Measurements from ENCODE around the gene KCTD19. TPM values are rescaled to one million over a fixed set of nuclear protein-coding genes. Genes with fewer than 3 reads are reported as not detected.
A peak's percentile ranks its signal among the peaks of the same experiment; 100 is the strongest.

The KCTD19 gene
- total RNA-seq, 2 experiments from 2014 or later, result 1.2 to 2.5 TPM

DNA sequence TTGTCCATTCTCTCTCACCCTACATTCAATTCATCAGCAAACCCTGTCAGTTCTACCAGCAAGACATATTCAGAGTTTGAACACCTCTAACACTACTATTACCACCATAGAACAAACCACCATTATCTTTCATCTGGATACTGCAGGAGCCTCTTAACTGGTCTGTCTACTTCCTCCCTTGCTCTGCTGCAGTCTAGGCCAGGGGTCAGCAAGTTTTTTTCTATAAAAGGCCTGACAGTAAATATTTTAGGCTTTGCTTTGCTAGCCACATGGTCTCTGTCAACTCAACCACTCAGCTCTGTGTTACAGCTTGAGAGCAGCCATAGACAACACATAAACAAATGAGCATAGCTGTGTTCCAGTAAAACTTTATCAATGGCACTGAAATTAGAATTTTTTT lies 13.8 kb downstream of the KCTD19 start:
- POLR2A ChIA-PET, result interaction anchor here (0.6 to 1.0 kb wide), 3 partner anchors 13 to 64 kb away, joined by 3 to 4 read pairs (median 4); partner anchors contain the start of genes KCTD19 and LRRC36
- Mint-ChIP-seq H3K27me3 (no peaks in the 10 kb centered on the region), H3K36me3 (no peaks in the 10 kb centered on the region), H3K9me3 (no peaks in the 10 kb centered on the region), H3K27ac (peak overlapping the region; percentile 95), H3K4me3 (no peak overlapping the region), H3K4me1 (ENCODE audit: low read depth) (peaks cover 41% of the 10 kb centered on the region)
- CTCF ChIA-PET, result interaction anchor here (0.8 to 2.1 kb wide), 4 partner anchors 14 to 168 kb away, joined by 3 to 6 read pairs (median 3); partner anchors contain the start of genes ATP6V0D1, KCTD19, LRRC36 and PLEKHG4
- intact Hi-C loops (cut with micrococcal nuclease), result loop anchor here (1.0 kb wide), 1 partner anchor 328 kb away; no protein-coding TSS in a partner anchor
- DNase-seq, result no peak

- POLR2A ChIA-PET, result interaction anchor here (0.6 to 1.1 kb wide), 4 partner anchors 29 to 169 kb away, joined by 3 to 4 read pairs (median 3); partner anchors contain the start of gene ATP6V0D1
- DNase-seq, result peak; percentile 95
- Mint-ChIP-seq H3K9me3 (no peaks in the 10 kb centered on the region), H3K36me3 (no peaks in the 10 kb centered on the region), H3K4me1 (ENCODE audit: low read depth) (peaks cover 41% of the 10 kb centered on the region), H3K4me3 (peak overlapping the region; percentile 20), H3K27ac (peak overlapping the region; percentile 95), H3K27me3 (no peaks in the 10 kb centered on the region)
- CTCF ChIA-PET, result interaction anchor here (0.7 to 2.1 kb wide), 4 partner anchors 15 to 35 kb away, joined by 3 to 6 read pairs (median 3); partner anchors contain the start of gene PLEKHG4
- intact Hi-C loops (cut with micrococcal nuclease), result loop anchor here (1.0 to 2.0 kb wide), 6 partner anchors 33 to 439 kb away; partner anchors contain the start of genes FBXL8, PLEKHG4 and TRADD
Observed at GRCh38 chr16:67311607-67312488, 14.7 kb downstream of the KCTD19 start.

DNA sequence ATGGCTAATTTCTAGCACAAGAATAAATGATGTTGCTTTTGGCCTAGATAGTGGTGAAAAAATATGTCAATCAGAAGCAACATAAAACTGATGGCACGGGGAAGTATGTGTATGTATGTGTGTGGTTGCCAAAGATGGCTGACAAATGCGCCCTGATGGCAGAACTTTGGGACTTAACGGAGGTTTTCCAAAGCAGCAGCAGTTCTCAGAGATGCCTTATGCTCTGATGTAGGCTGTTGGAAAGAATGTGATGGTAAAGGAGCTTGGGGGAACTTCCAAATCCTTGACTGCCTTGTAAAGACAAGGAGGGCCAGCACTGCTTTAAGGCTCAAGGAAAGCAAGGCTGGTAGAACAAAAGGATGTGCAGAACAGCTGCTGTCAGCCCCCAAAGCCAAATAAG lies 16.0 kb downstream of the KCTD19 start:
- H3K9me3 Mint-ChIP-seq, result no peaks in the 10 kb centered on the region
- CTCF ChIA-PET, result interaction anchor here (1.2 kb wide), 1 partner anchor 32 kb away, joined by 4 read pairs; the partner anchor contains the start of gene PLEKHG4
- intact Hi-C loops (cut with micrococcal nuclease), result loop anchor here (2.0 kb wide), 1 partner anchor 256 kb away; no protein-coding TSS in a partner anchor
- no peak overlapping the region for H3K4me3 Mint-ChIP-seq
- no peaks in the 10 kb centered on the region for H3K36me3 Mint-ChIP-seq
- POLR2A ChIA-PET, result interaction anchor here (1.1 kb wide), 1 partner anchor 28 kb away, joined by 3 read pairs; no protein-coding TSS in a partner anchor
- no peaks in the 10 kb centered on the region for H3K27me3 Mint-ChIP-seq
- peaks cover 41% of the 10 kb centered on the region for H3K4me1 Mint-ChIP-seq (ENCODE audit: low read depth)
- no peak for DNase-seq
- H3K27ac Mint-ChIP-seq, result peak overlapping the region; percentile 95

DNA sequence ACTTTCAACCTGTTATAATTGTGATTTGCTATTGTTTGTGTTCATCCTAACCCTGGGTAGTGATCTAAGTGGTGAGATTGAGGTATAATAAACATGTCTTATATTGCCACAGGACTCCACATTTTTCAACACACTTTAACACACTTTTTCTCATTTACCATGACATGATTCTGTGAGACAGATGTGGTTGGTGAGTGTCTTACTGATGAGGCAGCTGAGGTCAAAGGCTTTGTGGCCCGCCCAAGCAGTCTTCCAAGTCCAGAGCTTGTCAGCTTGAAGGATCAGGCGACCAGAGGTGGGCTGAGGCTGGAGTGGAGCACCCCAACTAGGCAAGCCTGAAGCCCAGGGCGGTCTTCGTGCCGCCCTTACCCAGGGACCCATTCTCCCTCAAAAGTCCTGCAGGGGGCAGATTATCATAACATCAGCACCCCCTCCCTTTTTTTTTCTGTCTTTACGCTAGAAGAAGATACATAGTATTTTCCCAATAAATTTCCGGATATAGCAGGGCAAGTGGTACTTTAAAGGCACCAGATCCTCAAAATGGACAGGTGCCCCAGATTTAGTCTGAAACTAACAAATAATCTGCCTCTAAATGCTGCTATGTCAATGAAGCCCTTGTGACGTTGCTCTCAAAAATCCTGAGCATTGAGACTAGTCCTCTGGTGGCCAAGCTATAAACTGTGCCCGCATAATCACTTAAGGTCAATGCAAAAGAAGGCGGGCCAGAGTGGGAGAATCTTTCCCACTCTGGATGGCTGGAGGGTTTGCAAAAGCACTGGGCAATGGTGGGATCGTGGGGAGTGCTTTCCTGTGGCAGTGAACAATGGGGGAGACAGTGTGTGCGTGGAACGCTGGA lies 21.1 kb downstream of the KCTD19 start:
- no peaks in the 10 kb centered on the region for H3K9me3 Mint-ChIP-seq
- intact Hi-C loops (cut with micrococcal nuclease), result no loop called here
- H3K4me3 Mint-ChIP-seq, result no peak overlapping the region
- no peak overlapping the region for H3K27ac Mint-ChIP-seq
- POLR2A ChIA-PET, result no interaction called here
- no peaks in the 10 kb centered on the region for H3K27me3 Mint-ChIP-seq
- H3K4me1 Mint-ChIP-seq (ENCODE audit: low read depth), result peaks cover 13% of the 10 kb centered on the region
- no peaks in the 10 kb centered on the region for H3K36me3 Mint-ChIP-seq
- no peak for DNase-seq
- CTCF ChIA-PET, result no interaction called here

- Mint-ChIP-seq H3K36me3 (no peaks in the 10 kb centered on the region), H3K27me3 (no peaks in the 10 kb centered on the region), H3K27ac (no peak overlapping the region), H3K9me3 (no peaks in the 10 kb centered on the region), H3K4me1 (ENCODE audit: low read depth) (peaks cover 5% of the 10 kb centered on the region), H3K4me3 (no peak overlapping the region)
- intact Hi-C loops (cut with micrococcal nuclease), result no loop called here
- CTCF ChIA-PET, result interaction anchor here (1.2 kb wide), 1 partner anchor 22 kb away, joined by 5 read pairs; the partner anchor contains the start of genes KCTD19 and LRRC36
- POLR2A ChIA-PET, result no interaction called here
- DNase-seq, result no peak
Observed at GRCh38 chr16:67304020-67304419, 22.5 kb downstream of the KCTD19 start.

GRCh38 chr16:67302970-67303369 lies 23.6 kb downstream of the KCTD19 start:
- Mint-ChIP-seq H3K9me3 (no peaks in the 10 kb centered on the region), H3K27me3 (no peaks in the 10 kb centered on the region), H3K4me1 (ENCODE audit: low read depth) (no peaks in the 10 kb centered on the region), H3K36me3 (no peaks in the 10 kb centered on the region), H3K4me3 (no peak overlapping the region), H3K27ac (no peak overlapping the region)
- DNase-seq, result no peak
- POLR2A ChIA-PET, result no interaction called here
- intact Hi-C loops (cut with micrococcal nuclease), result no loop called here
- CTCF ChIA-PET, result interaction anchor here (1.2 kb wide), 1 partner anchor 23 kb away, joined by 5 read pairs; the partner anchor contains the start of genes KCTD19 and LRRC36

GRCh38 chr16:67302076-67302475 lies 24.5 kb downstream of the KCTD19 start:
- DNase-seq, result no peak
- Mint-ChIP-seq H3K36me3 (no peaks in the 10 kb centered on the region), H3K4me1 (ENCODE audit: low read depth) (no peaks in the 10 kb centered on the region), H3K4me3 (no peak overlapping the region), H3K27ac (no peak overlapping the region), H3K27me3 (no peaks in the 10 kb centered on the region), H3K9me3 (no peaks in the 10 kb centered on the region)
- intact Hi-C loops (cut with micrococcal nuclease), result no loop called here
- POLR2A ChIA-PET, result no interaction called here
- CTCF ChIA-PET, result interaction anchor here (1.1 kb wide), 1 partner anchor 23 kb away, joined by 4 read pairs; no protein-coding TSS in a partner anchor

DNA sequence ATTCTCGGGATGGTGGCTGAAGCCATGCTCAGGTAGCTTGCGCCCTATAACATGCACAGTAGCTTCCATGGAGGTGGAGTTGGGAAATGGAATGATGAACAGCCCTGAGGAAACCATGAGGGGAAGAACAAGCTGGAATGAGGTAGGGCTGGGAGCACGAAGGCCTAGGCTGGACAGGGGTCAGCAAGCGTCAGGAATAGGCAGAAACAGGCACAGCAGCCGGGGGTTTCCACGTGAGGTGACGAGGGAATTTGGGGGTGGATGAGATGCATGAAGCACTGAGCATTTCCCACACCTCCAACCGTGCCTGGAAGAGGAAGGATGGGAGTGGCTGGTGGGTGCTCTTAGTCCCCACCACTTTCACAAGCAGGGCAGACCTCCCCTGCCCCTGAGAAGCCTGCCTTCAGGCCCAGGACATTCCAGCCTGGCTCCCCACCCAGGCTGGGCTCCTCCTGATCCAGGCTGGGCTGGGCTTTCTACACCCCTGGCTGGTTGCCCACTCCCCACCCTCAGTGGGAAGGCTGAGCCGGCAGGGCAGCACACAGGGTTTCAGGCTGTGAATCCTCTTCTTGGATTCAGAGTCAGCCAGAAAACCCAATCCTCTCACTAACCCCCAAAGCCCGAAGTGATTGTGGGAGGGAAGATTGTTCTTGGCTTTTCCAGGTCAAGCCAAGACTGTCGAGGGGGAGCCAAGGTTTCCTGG lies 25.3 kb downstream of the KCTD19 start:
- no peaks in the 10 kb centered on the region for H3K27me3 Mint-ChIP-seq
- H3K4me3 Mint-ChIP-seq, result no peak overlapping the region
- H3K4me1 Mint-ChIP-seq (ENCODE audit: low read depth), result no peaks in the 10 kb centered on the region
- DNase-seq, result no peak
- H3K27ac Mint-ChIP-seq, result no peak overlapping the region
- no peaks in the 10 kb centered on the region for H3K9me3 Mint-ChIP-seq
- POLR2A ChIA-PET, result no interaction called here
- intact Hi-C loops (cut with micrococcal nuclease), result no loop called here
- CTCF ChIA-PET, result interaction anchor here (1.1 to 1.4 kb wide), 2 partner anchors 13 to 22 kb away, joined by 3 to 4 read pairs; no protein-coding TSS in a partner anchor
- H3K36me3 Mint-ChIP-seq, result no peaks in the 10 kb centered on the region

- Mint-ChIP-seq H3K27me3 (no peaks in the 10 kb centered on the region), H3K4me3 (no peak overlapping the region), H3K4me1 (ENCODE audit: low read depth) (no peaks in the 10 kb centered on the region), H3K36me3 (no peaks in the 10 kb centered on the region), H3K27ac (no peak overlapping the region), H3K9me3 (no peaks in the 10 kb centered on the region)
- CTCF ChIA-PET, result no interaction called here
- POLR2A ChIA-PET, result no interaction called here
- no peak for DNase-seq
- intact Hi-C loops (cut with micrococcal nuclease), result no loop called here
Observed at GRCh38 chr16:67299269-67299668, 27.3 kb downstream of the KCTD19 start.

- H3K27me3 Mint-ChIP-seq, result no peaks in the 10 kb centered on the region
- H3K9me3 Mint-ChIP-seq, result no peaks in the 10 kb centered on the region
- no peaks in the 10 kb centered on the region for H3K4me1 Mint-ChIP-seq (ENCODE audit: low read depth)
- DNase-seq, result no peak
- ChIA-PET CTCF (no interaction called here), POLR2A (no interaction called here)
- intact Hi-C loops (cut with micrococcal nuclease), result no loop called here
- H3K4me3 Mint-ChIP-seq, result no peak overlapping the region
- no peaks in the 10 kb centered on the region for H3K36me3 Mint-ChIP-seq
- no peak overlapping the region for H3K27ac Mint-ChIP-seq
Observed at GRCh38 chr16:67298277-67298676, 28.3 kb downstream of the KCTD19 start.

DNA sequence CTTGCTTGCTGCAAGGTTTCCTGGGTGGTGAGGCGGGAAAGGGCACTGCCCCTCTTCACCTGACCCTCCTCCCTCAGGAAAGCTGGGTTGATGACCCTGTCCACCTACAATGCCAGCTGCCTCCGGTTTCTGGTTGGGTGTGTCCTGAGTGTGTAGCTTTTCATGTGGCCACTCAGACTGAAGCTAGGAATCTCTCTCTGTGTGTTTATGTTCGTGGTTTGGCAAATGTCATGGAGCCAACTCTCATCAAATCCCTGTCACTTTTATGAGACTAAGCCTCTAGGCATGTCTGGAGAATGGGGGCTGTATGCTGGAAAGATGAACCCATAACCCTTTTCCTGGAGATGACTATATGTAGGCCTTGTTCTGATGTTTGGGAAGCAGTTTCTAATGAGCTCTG lies 30.1 kb downstream of the KCTD19 start:
- Mint-ChIP-seq H3K27ac (no peak overlapping the region), H3K4me3 (no peak overlapping the region), H3K4me1 (ENCODE audit: low read depth) (no peaks in the 10 kb centered on the region), H3K36me3 (no peaks in the 10 kb centered on the region), H3K9me3 (no peaks in the 10 kb centered on the region), H3K27me3 (no peaks in the 10 kb centered on the region)
- no peak for DNase-seq
- ChIA-PET POLR2A (no interaction called here), CTCF (interaction anchor here (0.9 to 1.6 kb wide), 2 partner anchors 18 to 29 kb away, joined by 3 to 4 read pairs; partner anchors contain the start of genes KCTD19 and LRRC36)
- intact Hi-C loops (cut with micrococcal nuclease), result no loop called here

Data from activated CD4-positive, alpha-beta memory T cell treated with anti-CD3 and anti-CD28 coated beads for 36 hours (primary cell).